IMR-90 (cell line): ENCODE measurements around the gene HYOU1. TPM values are rescaled to one million over a fixed set of nuclear protein-coding genes. Genes with fewer than 3 reads are reported as not detected.

Source experiments
- ATAC-seq: fragments of 200-7000 bp; cut with Tn5 transposase; 2 replicates; pipeline ENCODE4 v1.9.1; 2020; ENCODE audit warnings: low read depth, mild to moderate bottlenecking, moderate library complexity
- BruUV-seq: library from RNA; stranded (reverse); fragments of 400-500 nt; replicated peaks from 2 replicates; lab custom pipeline; 2021; lab: Mats Ljungman, UMichigan
- CTCF ChIA-PET: fragments of 300-600 bp; formaldehyde crosslinking; extraction: SDS; loops from one replicate; lab custom pipeline; 2021; ENCODE audit warnings: antibody characterized with exemption; lab: Yijun Ruan, JAX
- POLR2A ChIA-PET: fragments of 300-600 bp; sonication (Branson Sonifier 250); formaldehyde crosslinking; loops from one replicate; lab custom pipeline; 2022; ENCODE audit warnings: antibody characterized with exemption; ENCODE audit not compliant: unreplicated experiment; lab: Charles Lee
- DNase-seq: peaks from one replicate; pipeline ENCODE4 v3.0.0; 2013
- H2AFZ ChIP-seq: replicated peaks from 2 replicates; pipeline ENCODE3; 2013; ENCODE audit warnings: low read length, mild to moderate bottlenecking; ENCODE audit not compliant: poor library complexity
- H2AK5ac ChIP-seq: 2 replicates; pipeline ENCODE4 v1.6.1; 2013; ENCODE audit warnings: low read depth, low read length, inconsistent platforms
- H2AK9ac ChIP-seq: replicated peaks from 2 replicates; pipeline ENCODE3; 2013; ENCODE audit warnings: mild to moderate bottlenecking, low read depth, low read length, moderate library complexity; ENCODE audit not compliant: poor library complexity
- H2BK120ac ChIP-seq: 2 replicates; pipeline ENCODE4 v1.6.1; 2013; ENCODE audit warnings: low read depth, low read length, inconsistent platforms
- H2BK15ac ChIP-seq: 3 replicates; pipeline ENCODE4 v1.6.1; 2013; ENCODE audit warnings: low read depth, low read length, inconsistent platforms
- H2BK20ac ChIP-seq: 2 replicates; pipeline ENCODE4 v1.6.1; 2013; ENCODE audit warnings: low read depth, mild to moderate bottlenecking, inconsistent platforms, low read length, moderate library complexity
- H2BK5ac ChIP-seq: 2 replicates; pipeline ENCODE4 v1.6.1; 2013; ENCODE audit warnings: mild to moderate bottlenecking, low read depth, low read length, inconsistent platforms; ENCODE audit not compliant: poor library complexity, severe bottlenecking
- H3K14ac ChIP-seq: replicated peaks from 2 replicates; pipeline ENCODE4 v1.6.1; 2013; ENCODE audit warnings: low read depth, low read length, inconsistent platforms
- H3K18ac ChIP-seq: 2 replicates; pipeline ENCODE4 v1.6.1; 2013; ENCODE audit warnings: low read depth, low read length, control low read depth
- H3K23ac ChIP-seq: 2 replicates; pipeline ENCODE4 v1.6.1; 2013; ENCODE audit warnings: low read depth, low read length, inconsistent platforms
- H3K27ac ChIP-seq: 2 replicates; pipeline ENCODE4 v1.5.1; 2013; ENCODE audit warnings: mild to moderate bottlenecking, control low read depth, low read length; ENCODE audit not compliant: insufficient read depth
- H3K27me3 ChIP-seq: 2 replicates; pipeline ENCODE4 v1.6.1; 2013; ENCODE audit warnings: low read length; ENCODE audit not compliant: control insufficient read depth, insufficient read depth
- H3K36me3 ChIP-seq: 2 replicates; pipeline ENCODE4 v1.6.1; 2013; ENCODE audit warnings: low read length, mixed read lengths; ENCODE audit not compliant: control insufficient read depth, insufficient read depth
- H3K4ac ChIP-seq: 2 replicates; pipeline ENCODE4 v1.6.1; 2013; ENCODE audit warnings: low read depth, low read length, inconsistent platforms
- H3K4me1 ChIP-seq: 2 replicates; pipeline ENCODE4 v1.6.1; 2013; ENCODE audit warnings: low read length, mixed read lengths; ENCODE audit not compliant: control insufficient read depth, insufficient read depth
- H3K4me2 ChIP-seq: 2 replicates; pipeline ENCODE4 v1.6.1; 2013; ENCODE audit warnings: low read depth, mild to moderate bottlenecking, control low read depth, low read length, moderate library complexity
- H3K4me3 ChIP-seq: 2 replicates; pipeline ENCODE4 v1.5.1; 2013; ENCODE audit warnings: low read depth, mild to moderate bottlenecking, control low read depth, low read length, moderate library complexity; ENCODE audit not compliant: insufficient read depth
- H3K56ac ChIP-seq: 2 replicates; pipeline ENCODE4 v1.6.1; 2013; ENCODE audit warnings: low read length, inconsistent platforms; ENCODE audit not compliant: insufficient read depth; ENCODE audit errors: extremely low read depth
- H3K79me1 ChIP-seq, 2 experiments: 2 replicates each; pipeline ENCODE4 v1.6.1; 2013; ENCODE audit warnings: low read length in 2 of 2, inconsistent platforms in 1 of 2, low read depth in 1 of 2
- H3K9ac ChIP-seq: 2 replicates; pipeline ENCODE4 v1.6.1; 2013; ENCODE audit warnings: low read depth, low read length, control low read depth
- H3K9me1 ChIP-seq: 2 replicates; pipeline ENCODE4 v1.6.1; 2013; ENCODE audit warnings: low read length, inconsistent platforms; ENCODE audit not compliant: insufficient read depth
- H3K9me3 ChIP-seq: 2 replicates; pipeline ENCODE4 v1.6.1; 2013; ENCODE audit warnings: low read length; ENCODE audit not compliant: control insufficient read depth, insufficient read depth
- H4K20me1 ChIP-seq: 2 replicates; pipeline ENCODE4 v1.6.1; 2013; ENCODE audit warnings: low read length, inconsistent platforms; ENCODE audit not compliant: insufficient read depth
- H4K5ac ChIP-seq: 2 replicates; pipeline ENCODE4 v1.6.1; 2013; ENCODE audit warnings: mild to moderate bottlenecking, low read depth, low read length, control low read depth
- H4K8ac ChIP-seq, 2 experiments: 2 replicates each; pipeline ENCODE4 v1.6.1; 2013; ENCODE audit warnings: low read depth in 2 of 2, low read length in 2 of 2, control low read depth in 1 of 2, inconsistent platforms in 1 of 2
- H4K91ac ChIP-seq: 2 replicates; pipeline ENCODE4 v1.6.1; 2013; ENCODE audit warnings: low read depth, low read length, inconsistent platforms; ENCODE audit not compliant: insufficient read depth
- MAZ ChIP-seq: IDR thresholded peaks from 2 replicates; pipeline ENCODE4 v1.6.1; 2012; ENCODE audit warnings: low read depth, mild to moderate bottlenecking, low read length, improper control_type of control experiment, moderate library complexity, borderline replicate concordance
- NFE2L2 ChIP-seq: fragments of 150-350 bp; IDR thresholded peaks from 2 replicates; pipeline ENCODE4 v1.6.1; 2016; ENCODE audit warnings: low read depth, mild to moderate bottlenecking, low read length
- RAD21 ChIP-seq: IDR thresholded peaks from 2 replicates; pipeline ENCODE4 v1.6.1; 2012; ENCODE audit warnings: low read length, improper control_type of control experiment
- RCOR1 ChIP-seq: IDR thresholded peaks from 2 replicates; pipeline ENCODE4 v1.6.1; 2012; ENCODE audit warnings: mild to moderate bottlenecking, low read length, improper control_type of control experiment; ENCODE audit not compliant: insufficient replicate concordance
- SMC3 ChIP-seq: fragments of 150-350 bp; IDR thresholded peaks from 2 replicates; pipeline ENCODE4 v1.6.1; 2016; ENCODE audit warnings: low read depth, mild to moderate bottlenecking, antibody characterized with exemption, low read length, moderate library complexity
- WGBS, 2 experiments: methylation state at CpG; one replicate each; pipeline versions ENCODE4 v1.1.5 to v1.1.7; 2013; ENCODE audit warnings: missing lambda C conversion rate in 2 of 2; ENCODE audit not compliant: insufficient read length in 1 of 2; ENCODE audit errors: extremely low coverage in 2 of 2; 5-methylcytosine and 5-hydroxymethylcytosine counted together
- dilution Hi-C: fragments of 300-500 bp; cut with HindIII; formaldehyde crosslinking; loops from one replicate; pipeline ENCODE4 v1.14.3; 2018; ENCODE audit warnings: low sequenced_read_pairs; ENCODE audit not compliant: unreplicated experiment
- in situ Hi-C: fragments of 300-500 bp; cut with MboI; formaldehyde crosslinking; loops from 3 replicates; pipeline ENCODE4 v1.14.3; 2019; ENCODE audit warnings: low sequenced_read_pairs, inconsistent platforms, mixed read lengths
- intact Hi-C: fragments of 100-400 bp; cut with micrococcal nuclease; formaldehyde crosslinking; loops from 2 replicates; pipeline ENCODE4 v1.10.0; 2022
- polyA plus RNA-seq, 3 experiments: library from polyadenylated mRNA; depleted of rRNA; stranded (reverse); fragments of >200 nt; gene quantifications; 2 replicates each; pipeline ENCODE4 v1.2.3, GENCODE V29; 2012; ENCODE audit warnings: low replicate concordance in 1 of 3
- total RNA-seq: library from RNA; depleted of rRNA; stranded (reverse); fragments of >200 nt; gene quantifications from 2 replicates; pipeline ENCODE4 v1.2.3, GENCODE V29; 2012
- TF ChIP-seq, protein P1 (sequence below): fragments of 150-350 bp; IDR thresholded peaks from 2 replicates; pipeline ENCODE4 v1.6.1; 2016; ENCODE audit warnings: low read depth, mild to moderate bottlenecking, low read length, moderate library complexity, borderline replicate concordance
- TF ChIP-seq, protein P2 (sequence below): conservative IDR thresholded peaks from 2 replicates; pipeline ENCODE4 v1.5.1; 2012; ENCODE audit warnings: mild to moderate bottlenecking, low read depth, low read length, improper control_type of control experiment

HYOU1 gene
- total and polyA plus RNA-seq, 2 of the 4 experiments (the other 2 are of a cell fraction), result 117 to 181 TPM

DNA sequence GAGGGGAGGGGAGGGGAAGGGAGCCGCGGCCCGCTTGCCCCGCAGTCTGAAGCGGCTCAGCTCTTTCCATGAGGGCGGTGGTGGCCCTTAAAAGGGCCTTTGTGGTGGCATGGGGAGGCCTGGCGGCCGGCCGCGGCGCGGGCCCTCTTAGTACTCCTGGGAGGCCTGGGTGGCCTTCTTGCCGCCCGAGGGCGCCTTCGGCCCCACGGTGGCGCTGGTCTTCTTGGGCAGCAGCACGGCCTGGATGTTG, 37.7 kb upstream of the HYOU1 start:
- DNase-seq (peak; percentile 86), ATAC-seq (peak; percentile 76)
- Histone ChIP-seq H2BK15ac (no peak overlapping the region), H3K27ac (peak overlapping the region; percentile 44), H3K36me3 (peaks cover 30% of the 10 kb centered on the region), H3K79me1 (peaks cover 5 to 50% of the 10 kb centered on the region in 2 experiments), H3K18ac (no peak overlapping the region), H2BK120ac (no peak overlapping the region), H4K20me1 (peaks cover 25% of the 10 kb centered on the region), H4K91ac (no peak overlapping the region), H3K4ac (peak overlapping the region; percentile 21), H3K23ac (peak overlapping the region; percentile 69; the same call in 1 of the 2 replicates), H3K56ac (no peak overlapping the region; the same call in 1 of the 2 replicates), H2AK5ac (no peak overlapping the region), H2BK20ac (no peak overlapping the region), H3K9me3 (no peaks in the 10 kb centered on the region), H3K14ac (peak overlapping the region; percentile 58), H3K4me2 (peak overlapping the region; percentile 66), H4K5ac (no peak overlapping the region), H3K4me1 (peaks cover 14% of the 10 kb centered on the region), H2AFZ (peak overlapping the region; percentile 80), H3K4me3 (peak overlapping the region; percentile 57), H3K9ac (peak overlapping the region; percentile 89), H2AK9ac (peak overlapping the region; percentile 90), H3K9me1 (peaks cover 10% of the 10 kb centered on the region; the same call in 1 of the 2 replicates), H4K8ac (no peak overlapping the region), H2BK5ac (peak overlapping the region; percentile 56), H3K27me3 (no peaks in the 10 kb centered on the region)
- in situ Hi-C loops, result no loop called here
- POLR2A ChIA-PET, result interaction anchor here (0.6 to 1.1 kb wide), 3 partner anchors 10 to 56 kb away, joined by 3 to 5 read pairs (median 3); partner anchors contain the start of gene HMBS
- TF ChIP-seq MAZ (no peak), SMC3 (peak; percentile 41), RAD21 (peak; percentile 61), NFE2L2 (no peak), RCOR1 (no peak)
- TF ChIP-seq, protein P1, sequence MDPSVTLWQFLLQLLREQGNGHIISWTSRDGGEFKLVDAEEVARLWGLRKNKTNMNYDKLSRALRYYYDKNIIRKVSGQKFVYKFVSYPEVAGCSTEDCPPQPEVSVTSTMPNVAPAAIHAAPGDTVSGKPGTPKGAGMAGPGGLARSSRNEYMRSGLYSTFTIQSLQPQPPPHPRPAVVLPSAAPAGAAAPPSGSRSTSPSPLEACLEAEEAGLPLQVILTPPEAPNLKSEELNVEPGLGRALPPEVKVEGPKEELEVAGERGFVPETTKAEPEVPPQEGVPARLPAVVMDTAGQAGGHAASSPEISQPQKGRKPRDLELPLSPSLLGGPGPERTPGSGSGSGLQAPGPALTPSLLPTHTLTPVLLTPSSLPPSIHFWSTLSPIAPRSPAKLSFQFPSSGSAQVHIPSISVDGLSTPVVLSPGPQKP, result no peak
- TF ChIP-seq, protein P2, sequence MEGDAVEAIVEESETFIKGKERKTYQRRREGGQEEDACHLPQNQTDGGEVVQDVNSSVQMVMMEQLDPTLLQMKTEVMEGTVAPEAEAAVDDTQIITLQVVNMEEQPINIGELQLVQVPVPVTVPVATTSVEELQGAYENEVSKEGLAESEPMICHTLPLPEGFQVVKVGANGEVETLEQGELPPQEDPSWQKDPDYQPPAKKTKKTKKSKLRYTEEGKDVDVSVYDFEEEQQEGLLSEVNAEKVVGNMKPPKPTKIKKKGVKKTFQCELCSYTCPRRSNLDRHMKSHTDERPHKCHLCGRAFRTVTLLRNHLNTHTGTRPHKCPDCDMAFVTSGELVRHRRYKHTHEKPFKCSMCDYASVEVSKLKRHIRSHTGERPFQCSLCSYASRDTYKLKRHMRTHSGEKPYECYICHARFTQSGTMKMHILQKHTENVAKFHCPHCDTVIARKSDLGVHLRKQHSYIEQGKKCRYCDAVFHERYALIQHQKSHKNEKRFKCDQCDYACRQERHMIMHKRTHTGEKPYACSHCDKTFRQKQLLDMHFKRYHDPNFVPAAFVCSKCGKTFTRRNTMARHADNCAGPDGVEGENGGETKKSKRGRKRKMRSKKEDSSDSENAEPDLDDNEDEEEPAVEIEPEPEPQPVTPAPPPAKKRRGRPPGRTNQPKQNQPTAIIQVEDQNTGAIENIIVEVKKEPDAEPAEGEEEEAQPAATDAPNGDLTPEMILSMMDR, result peak; percentile 72
- CTCF ChIA-PET, result interaction anchor here (0.8 to 1.0 kb wide), 2 partner anchors 241 to 243 kb away, joined by 3 to 5 read pairs; no protein-coding TSS in a partner anchor
- BruUV-seq, result no TSS peak
- dilution Hi-C loops, result no loop called here
- WGBS, 2 experiments, result 0% methylated on average over 7 of the region's 19 CpGs; no CpG with 5 or more reads in 1 of the 2 experiments
- intact Hi-C loops, result loop anchor here (1.0 kb wide), 3 partner anchors 9 to 244 kb away; no protein-coding TSS in a partner anchor
